ENCODE results near the gene INPP4B. TPM values are rescaled to one million over a fixed set of nuclear protein-coding genes. Genes with fewer than 3 reads are reported as not detected.

INPP4B gene
- polyA plus RNA-seq, 1 experiment: 18.1 TPM

GRCh38 chr4:142129931-142130330 is 716.2 kb downstream of the INPP4B start:
- Histone ChIP-seq H3K36me3 (ENCODE audit: control insufficient read depth, insufficient read depth, low read length) (no peaks in the 10 kb centered on the region), H3K4me3 (ENCODE audit: low read depth, low read length) (no peak overlapping the region), H3K27me3 (ENCODE audit: control insufficient read depth, insufficient read depth, low read length) (no peaks in the 10 kb centered on the region)
- no peak for TF ChIP-seq CTCF (IDR thresholded peaks at IDR 0.05; ENCODE audit: insufficient read depth, low read depth, low read length)
- ChIA-PET POLR2A (interaction anchor here (0.6 kb wide), 1 partner anchor 858 kb away, joined by 4 read pairs; no protein-coding TSS in a partner anchor), CTCF (no interaction called here)
- DNase-seq (ENCODE audit: low read depth): no peak

- Histone ChIP-seq H3K36me3 (ENCODE audit: control insufficient read depth, insufficient read depth, low read length) (no peaks in the 10 kb centered on the region), H3K27me3 (ENCODE audit: control insufficient read depth, insufficient read depth, low read length) (no peaks in the 10 kb centered on the region), H3K4me3 (ENCODE audit: low read depth, low read length) (no peak overlapping the region)
- POLR2A ChIA-PET: no interaction called here
- no peak for TF ChIP-seq CTCF (IDR thresholded peaks at IDR 0.05; ENCODE audit: insufficient read depth, low read depth, low read length)
- no peak for DNase-seq (ENCODE audit: low read depth)
- CTCF ChIA-PET: no interaction called here
These were observed 716.6 kb downstream of the INPP4B start for GRCh38 chr4:142129473-142129872.

- DNase-seq (ENCODE audit: low read depth): peak; percentile 11
These were observed 717.6 kb downstream of the INPP4B start for GRCh38 chr4:142128529-142128928.

GRCh38 chr4:142126890-142127497 is 719.1 kb downstream of the INPP4B start:
- Histone ChIP-seq H3K27me3 (ENCODE audit: control insufficient read depth, insufficient read depth, low read length) (no peaks in the 10 kb centered on the region), H3K36me3 (ENCODE audit: control insufficient read depth, insufficient read depth, low read length) (no peaks in the 10 kb centered on the region), H3K4me3 (ENCODE audit: low read depth, low read length) (no peak overlapping the region)
- POLR2A ChIA-PET: no interaction called here
- peak; percentile 26 for DNase-seq (ENCODE audit: low read depth)
- TF ChIP-seq CTCF (IDR thresholded peaks at IDR 0.05; ENCODE audit: insufficient read depth, low read depth, low read length): peak; percentile 80
- CTCF ChIA-PET: interaction anchor here (0.7 to 1.0 kb wide), 2 partner anchors 14 to 278 kb away, joined by 3 to 4 read pairs; no protein-coding TSS in a partner anchor

More at GRCh38 chr4:142128529-142128928, 717.6 kb downstream of the INPP4B start:
- no peaks in the 10 kb centered on the region for H3K27me3 ChIP-seq (ENCODE audit: control insufficient read depth, insufficient read depth, low read length)
- no peak overlapping the region for H3K4me3 ChIP-seq (ENCODE audit: low read depth, low read length)
- TF ChIP-seq CTCF (IDR thresholded peaks at IDR 0.05; ENCODE audit: insufficient read depth, low read depth, low read length): no peak
- POLR2A ChIA-PET: no interaction called here
- no peaks in the 10 kb centered on the region for H3K36me3 ChIP-seq (ENCODE audit: control insufficient read depth, insufficient read depth, low read length)
- CTCF ChIA-PET: interaction anchor here (0.6 to 1.4 kb wide), 5 partner anchors 185 to 897 kb away, joined by 3 to 6 read pairs (median 3); no protein-coding TSS in a partner anchor

GRCh38 chr4:142124874-142125273 is 721.2 kb downstream of the INPP4B start:
- no peak for DNase-seq (ENCODE audit: low read depth)
- ChIA-PET POLR2A (no interaction called here), CTCF (interaction anchor here (1.1 kb wide), 1 partner anchor 698 kb away, joined by 3 read pairs; no protein-coding TSS in a partner anchor)
- no peak for TF ChIP-seq CTCF (IDR thresholded peaks at IDR 0.05; ENCODE audit: insufficient read depth, low read depth, low read length)
- Histone ChIP-seq H3K27me3 (ENCODE audit: control insufficient read depth, insufficient read depth, low read length) (no peaks in the 10 kb centered on the region), H3K4me3 (ENCODE audit: low read depth, low read length) (no peak overlapping the region), H3K36me3 (ENCODE audit: control insufficient read depth, insufficient read depth, low read length) (no peaks in the 10 kb centered on the region; the same call in 1 of the 2 replicates)
